Measurements from ENCODE around the gene STYK1.

GRCh38 chr12:10715491-10715890 lies 41.6 kb upstream of the STYK1 start:
- TF ChIP-seq, protein P1, sequence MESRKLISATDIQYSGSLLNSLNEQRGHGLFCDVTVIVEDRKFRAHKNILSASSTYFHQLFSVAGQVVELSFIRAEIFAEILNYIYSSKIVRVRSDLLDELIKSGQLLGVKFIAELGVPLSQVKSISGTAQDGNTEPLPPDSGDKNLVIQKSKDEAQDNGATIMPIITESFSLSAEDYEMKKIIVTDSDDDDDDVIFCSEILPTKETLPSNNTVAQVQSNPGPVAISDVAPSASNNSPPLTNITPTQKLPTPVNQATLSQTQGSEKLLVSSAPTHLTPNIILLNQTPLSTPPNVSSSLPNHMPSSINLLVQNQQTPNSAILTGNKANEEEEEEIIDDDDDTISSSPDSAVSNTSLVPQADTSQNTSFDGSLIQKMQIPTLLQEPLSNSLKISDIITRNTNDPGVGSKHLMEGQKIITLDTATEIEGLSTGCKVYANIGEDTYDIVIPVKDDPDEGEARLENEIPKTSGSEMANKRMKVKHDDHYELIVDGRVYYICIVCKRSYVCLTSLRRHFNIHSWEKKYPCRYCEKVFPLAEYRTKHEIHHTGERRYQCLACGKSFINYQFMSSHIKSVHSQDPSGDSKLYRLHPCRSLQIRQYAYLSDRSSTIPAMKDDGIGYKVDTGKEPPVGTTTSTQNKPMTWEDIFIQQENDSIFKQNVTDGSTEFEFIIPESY (IDR thresholded peaks at IDR 0.05), result no peak
- TF ChIP-seq EGR1 (IDR thresholded peaks at IDR 0.05; ENCODE audit: low read depth in 2 of 2), result no peak
- TF ChIP-seq RAD21 (IDR thresholded peaks at IDR 0.05), result no peak
- TF ChIP-seq NR2F2 (IDR thresholded peaks at IDR 0.05), result no peak
- no peak for TF ChIP-seq CTCF (IDR thresholded peaks at IDR 0.05; ENCODE audit: low read depth, low read length, missing input control)
- no peak for TF ChIP-seq SP1 (IDR thresholded peaks at IDR 0.05)
- no peak for TF ChIP-seq JUND (IDR thresholded peaks at IDR 0.05)

All from liver (tissue), 3 donors.